Upper lobe of left lung (tissue), 4 donors: ENCODE measurements around the gene TMEM50A.
"Not testable (repeated sequence)": the region's sequence is repeated elsewhere in the genome, so short reads cannot be mapped to it uniquely, and the experiment has no call there.

Experiments used
- EP300 ChIP-seq, 4 donors: sonication (generic); formaldehyde crosslinking; IDR thresholded peaks; one replicate each; pipeline ENCODE4 v1.5.1; 2017; ENCODE audit warnings: antibody characterized with exemption in 4 of 4, control low read depth in 2 of 4
- POLR2A ChIP-seq, 4 donors: fragments of 450-650 bp; IDR thresholded peaks; one replicate each; pipeline ENCODE4 v1.5.1; 2016 to 2017; ENCODE audit warnings: antibody characterized with exemption in 4 of 4, mild to moderate bottlenecking in 2 of 4
- TF ChIP-seq, protein P1 (sequence below), 6 experiments: fragments of 450-650 bp in 4 of 6; fragments of 200-600 bp in 2 of 6; sonication (generic) in 2 of 6; IDR thresholded peaks; one replicate each; pipeline ENCODE4 v1.5.1; 2016 to 2019; ENCODE audit warnings: antibody characterized with exemption in 6 of 6

DNA sequence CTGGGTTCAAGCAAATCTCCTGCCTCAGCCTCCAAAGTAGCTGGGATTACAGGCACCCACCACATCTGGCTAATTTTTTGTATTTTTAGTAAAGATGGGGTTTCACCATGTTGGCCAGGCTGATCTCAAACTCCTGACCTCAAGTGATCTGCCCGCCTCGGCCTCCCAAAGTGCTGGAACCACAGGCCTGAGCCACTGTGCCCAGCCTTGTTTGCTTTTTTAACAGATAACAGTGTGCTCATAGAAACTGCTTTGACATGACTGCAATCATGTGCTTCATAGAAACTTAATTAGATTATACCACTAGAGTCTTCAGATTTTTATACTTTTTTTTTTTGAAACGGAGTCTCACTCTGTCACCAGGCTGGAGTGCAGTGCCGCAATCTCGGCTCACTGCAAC is 8.8 kb upstream of the TMEM50A start:
- TF ChIP-seq EP300, POLR2A (IDR thresholded peaks at IDR 0.05): not testable (repeated sequence)
- TF ChIP-seq, protein P1, sequence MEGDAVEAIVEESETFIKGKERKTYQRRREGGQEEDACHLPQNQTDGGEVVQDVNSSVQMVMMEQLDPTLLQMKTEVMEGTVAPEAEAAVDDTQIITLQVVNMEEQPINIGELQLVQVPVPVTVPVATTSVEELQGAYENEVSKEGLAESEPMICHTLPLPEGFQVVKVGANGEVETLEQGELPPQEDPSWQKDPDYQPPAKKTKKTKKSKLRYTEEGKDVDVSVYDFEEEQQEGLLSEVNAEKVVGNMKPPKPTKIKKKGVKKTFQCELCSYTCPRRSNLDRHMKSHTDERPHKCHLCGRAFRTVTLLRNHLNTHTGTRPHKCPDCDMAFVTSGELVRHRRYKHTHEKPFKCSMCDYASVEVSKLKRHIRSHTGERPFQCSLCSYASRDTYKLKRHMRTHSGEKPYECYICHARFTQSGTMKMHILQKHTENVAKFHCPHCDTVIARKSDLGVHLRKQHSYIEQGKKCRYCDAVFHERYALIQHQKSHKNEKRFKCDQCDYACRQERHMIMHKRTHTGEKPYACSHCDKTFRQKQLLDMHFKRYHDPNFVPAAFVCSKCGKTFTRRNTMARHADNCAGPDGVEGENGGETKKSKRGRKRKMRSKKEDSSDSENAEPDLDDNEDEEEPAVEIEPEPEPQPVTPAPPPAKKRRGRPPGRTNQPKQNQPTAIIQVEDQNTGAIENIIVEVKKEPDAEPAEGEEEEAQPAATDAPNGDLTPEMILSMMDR (IDR thresholded peaks at IDR 0.05) = not testable (repeated sequence)
